Mammary epithelial cell (primary cell): ENCODE results near the gene INSRR.

Experiments used
- CTCF ChIP-seq, 2 donors: IDR thresholded peaks in 1 of 2; conservative IDR thresholded peaks in 1 of 2; 2 replicates each; pipeline ENCODE4 v1.5.1; 2011 to 2012; ENCODE audit warnings: inconsistent platforms in 2 of 2, low read length in 2 of 2, mild to moderate bottlenecking in 2 of 2, control low read depth in 1 of 2, low read depth in 1 of 2; ENCODE audit not compliant: insufficient read depth in 1 of 2; ENCODE audit errors: extremely low read depth in 1 of 2
- EZH2 ChIP-seq: IDR thresholded peaks from 2 replicates; pipeline ENCODE4 v1.6.1; 2012; ENCODE audit warnings: low read length, inconsistent platforms, borderline replicate concordance

- no peak for TF ChIP-seq CTCF (conservative IDR thresholded peaks at IDR 0.05 in 1 of 2, IDR thresholded peaks at IDR 0.05 in 1 of 2; ENCODE audit: extremely low read depth in 1 of 2, insufficient read depth in 1 of 2, low read depth in 1 of 2, low read length in 2 of 2)
- TF ChIP-seq EZH2, result peak; percentile 45
Observed at GRCh38 chr1:156860628-156861423, 1.9 kb upstream of the INSRR start, which contains the start of gene NTRK1.
